Left kidney (tissue), 2 donors: ENCODE measurements around the gene ADAMTS4. TPM values are rescaled to one million over a fixed set of nuclear protein-coding genes. Genes with fewer than 3 reads are reported as not detected.

ENCODE experiments used
- DNase-seq: peaks from one replicate; pipeline ENCODE4 v3.0.0-alpha.2; 2013
- polyA plus RNA-seq: library from polyadenylated mRNA; unstranded; fragments of 120-200 nt; gene quantifications from one replicate; pipeline ENCODE4 v1.2.1, GENCODE V29; 2013; ENCODE audit not compliant: insufficient read length

Gene ADAMTS4
- polyA plus RNA-seq, 1 donor: 1.4 TPM

GRCh38 chr1:161197560-161198193, 1.2 kb downstream of the ADAMTS4 start:
- no peak for DNase-seq

- DNase-seq: no peak
Observed at GRCh38 chr1:161196521-161197451, 2.1 kb downstream of the ADAMTS4 start.

- DNase-seq: no peak
Observed at GRCh38 chr1:161196111-161196510, 2.7 kb downstream of the ADAMTS4 start.

- no peak for DNase-seq
Observed at GRCh38 chr1:161195171-161195570, 3.7 kb downstream of the ADAMTS4 start.

- DNase-seq: no peak
Observed at GRCh38 chr1:161193561-161194235, 5.2 kb downstream of the ADAMTS4 start.

GRCh38 chr1:161192476-161193465, 6.1 kb downstream of the ADAMTS4 start:
- DNase-seq: peak; percentile 68

- no peak for DNase-seq
Observed at GRCh38 chr1:161191971-161192370, 6.9 kb downstream of the ADAMTS4 start.

- no peak for DNase-seq
Observed at GRCh38 chr1:161190962-161191521, 7.8 kb downstream of the ADAMTS4 start.

GRCh38 chr1:161189036-161189435, 9.8 kb downstream of the ADAMTS4 start:
- no peak for DNase-seq

- DNase-seq: no peak
Observed at GRCh38 chr1:161188381-161188780, 10.5 kb downstream of the ADAMTS4 start.

GRCh38 chr1:161187311-161187710, 11.5 kb downstream of the ADAMTS4 start:
- no peak for DNase-seq

GRCh38 chr1:161185732-161186311, 13.0 kb downstream of the ADAMTS4 start:
- no peak for DNase-seq

- peak; percentile 22 for DNase-seq
Observed at GRCh38 chr1:161185282-161185682, 13.6 kb downstream of the ADAMTS4 start.

- DNase-seq: no peak
Observed at GRCh38 chr1:161182214-161182613, 16.6 kb downstream of the ADAMTS4 start.

GRCh38 chr1:161180639-161181038, 18.2 kb downstream of the ADAMTS4 start:
- DNase-seq: no peak

- DNase-seq: no peak
Observed at GRCh38 chr1:161179698-161180097, 19.2 kb downstream of the ADAMTS4 start.

GRCh38 chr1:161177936-161178244, 21.0 kb downstream of the ADAMTS4 start:
- DNase-seq: no peak

GRCh38 chr1:161177112-161177935, 21.5 kb downstream of the ADAMTS4 start, which contains the start of gene B4GALT3:
Gene B4GALT3 (minus strand): TSS chr1:161177507. CDS start chr1:161176060, 1,447 bp downstream.
- peak; percentile 81 for DNase-seq

GRCh38 chr1:161176468-161177111, 22.3 kb downstream of the ADAMTS4 start:
- no peak for DNase-seq
